GM12878 (cell line): Measurements from ENCODE around the gene ACSL1. TPM values are rescaled to one million over a fixed set of nuclear protein-coding genes. Genes with fewer than 3 reads are reported as not detected.

Experiments
- ATF2 ChIP-seq: IDR thresholded peaks from 2 replicates; pipeline ENCODE4 v1.6.1; 2012; ENCODE audit warnings: low read length, inconsistent platforms
- BMI1 ChIP-seq: fragments of 450-650 bp; IDR thresholded peaks from 2 replicates; pipeline ENCODE4 v1.6.1; 2016; ENCODE audit warnings: mild to moderate bottlenecking, moderate library complexity, borderline replicate concordance
- EP300 ChIP-seq, 2 experiments: fragments of 150-350 bp in 1 of 2; IDR thresholded peaks; 2 replicates each; pipeline ENCODE4 v1.6.1; 2011 to 2012; ENCODE audit warnings: low read depth in 2 of 2, low read length in 2 of 2, borderline replicate concordance in 1 of 2, improper control_type of control experiment in 1 of 2, inconsistent platforms in 1 of 2; ENCODE audit not compliant: control insufficient read depth in 1 of 2
- MEF2B ChIP-seq: fragments of 450-650 bp; IDR thresholded peaks from 2 replicates; pipeline ENCODE4 v1.6.1; 2018; ENCODE audit warnings: mild to moderate bottlenecking, moderate library complexity; ENCODE audit not compliant: partially characterized antibody, poor library complexity, severe bottlenecking
- NBN ChIP-seq: fragments of 450-650 bp; IDR thresholded peaks from 2 replicates; pipeline ENCODE4 v1.6.1; 2016
- NFIC ChIP-seq: IDR thresholded peaks from 2 replicates; pipeline ENCODE4 v1.6.1; 2012; ENCODE audit warnings: low read depth, mild to moderate bottlenecking, inconsistent platforms, low read length, moderate library complexity
- NR2C2 ChIP-seq: IDR thresholded peaks from 2 replicates; pipeline ENCODE4 v1.6.1; 2011; ENCODE audit warnings: borderline replicate concordance, low read depth; ENCODE audit not compliant: control insufficient read depth, insufficient read length
- SKIL ChIP-seq: fragments of 450-650 bp; IDR thresholded peaks from 2 replicates; pipeline ENCODE4 v1.6.1; 2017; ENCODE audit warnings: mild to moderate bottlenecking, low read depth, inconsistent platforms; ENCODE audit not compliant: poor library complexity, severe bottlenecking
- SMARCA5 ChIP-seq: fragments of 450-650 bp; IDR thresholded peaks from 2 replicates; pipeline ENCODE4 v1.6.1; 2017; ENCODE audit warnings: mild to moderate bottlenecking
- SPI1 ChIP-seq: IDR thresholded peaks from 2 replicates; pipeline ENCODE4 v1.6.1; 2011; ENCODE audit warnings: low read depth, mild to moderate bottlenecking, low read length, moderate library complexity, borderline replicate concordance; ENCODE audit not compliant: insufficient read depth
- TARDBP ChIP-seq: IDR thresholded peaks from 2 replicates; pipeline ENCODE4 v1.6.1; 2016; ENCODE audit warnings: borderline replicate concordance
- WRNIP1 ChIP-seq: IDR thresholded peaks from 2 replicates; pipeline ENCODE4 v1.6.1; 2011; ENCODE audit warnings: low read depth, low read length, improper control_type of control experiment, borderline replicate concordance
- ZNF24 ChIP-seq: fragments of 450-650 bp; IDR thresholded peaks from 2 replicates; pipeline ENCODE4 v1.6.1; 2017; ENCODE audit warnings: antibody characterized with exemption, mild to moderate bottlenecking
- polyA plus RNA-seq, 11 experiments: library from polyadenylated mRNA; depleted of rRNA in 4 of 11; unstranded in 6 of 11; stranded (reverse) in 5 of 11; fragments of >200 nt; fragmentation: Nextera tagmentation in 4 of 11; fragmentation: Illumina TruSeq in 1 of 11; extraction: Ambion mirVana in 4 of 11; extraction: Trizol in 1 of 11; gene quantifications; 1 replicate in 1 of 11; 2 replicates in 10 of 11; pipeline versions ENCODE4 v1.2.1 to v1.2.3, GENCODE V29; 2011 to 2016; ENCODE audit warnings: inconsistent platforms in 2 of 11, missing spikeins in 2 of 11, low read depth in 1 of 11
- total RNA-seq, 4 experiments: library from RNA; depleted of rRNA in 3 of 4; stranded (reverse); fragments of >200 nt in 3 of 4; fragmentation: Illumina TruSeq in 1 of 4; extraction: Trizol in 1 of 4; gene quantifications; 2 replicates each; pipeline versions ENCODE4 v1.2.1 to v1.2.3, GENCODE V29; 2013 to 2021

Gene ACSL1
- total and polyA plus RNA-seq, 10 of the 15 experiments (the other 5 are each of a cell fraction or from before 2014, with no cell fraction given): 30.7 to 68.1 (median 58.7) TPM

GRCh38 chr4:184856277-184856609 lies 30.5 kb upstream of the ACSL1 start (continued):
- TF ChIP-seq SKIL: peak; percentile 34
- TF ChIP-seq TARDBP: no peak
- TF ChIP-seq ATF2: 0 out of 2 replicates have a peak, but pooled peaks have one; percentile 46
- 0 out of 2 replicates have a peak, but pooled peaks have one; percentile 6 for TF ChIP-seq SMARCA5
- TF ChIP-seq MEF2B: peak; percentile 32
- peak in 1 of 2 experiments; percentile 72; a peak in 2 of 4 replicates for TF ChIP-seq EP300 (IDR thresholded peaks at IDR 0.05; ENCODE audit: borderline replicate concordance in 1 of 2, control insufficient read depth in 1 of 2, low read depth in 2 of 2, low read length in 2 of 2)
- no peak for TF ChIP-seq WRNIP1
- TF ChIP-seq ZNF24: peak; percentile 97
- peak; percentile 46 for TF ChIP-seq NFIC
- TF ChIP-seq NR2C2: no peak
- TF ChIP-seq SPI1: peak; percentile 85
- TF ChIP-seq BMI1: 0 out of 2 replicates have a peak, but pooled peaks have one; percentile 23
- 0 out of 2 replicates have a peak, but pooled peaks have one; percentile 14 for TF ChIP-seq NBN
